OCI-LY7 (cell line): ENCODE results near the gene MTMR1. TPM values are rescaled to one million over a fixed set of nuclear protein-coding genes. Genes with fewer than 3 reads are reported as not detected.

Experiments
- BruUV-seq: library from RNA; stranded (reverse); fragments of 400-500 nt; replicated peaks from 2 replicates; lab custom pipeline; 2021; lab: Mats Ljungman, UMichigan
- CTCF ChIA-PET: fragments of 300-600 bp; sonication (Branson Sonifier 250); formaldehyde crosslinking; loops from one replicate; lab custom pipeline; 2022; ENCODE audit warnings: antibody characterized with exemption; ENCODE audit not compliant: unreplicated experiment; lab: Charles Lee
- POLR2A ChIA-PET: fragments of 300-600 bp; sonication (Branson Sonifier 250); formaldehyde crosslinking; loops from one replicate; lab custom pipeline; 2022; ENCODE audit warnings: antibody characterized with exemption; lab: Charles Lee
- DNase-seq: peaks from one replicate; pipeline ENCODE4 v3.0.0-alpha.2; 2015; ENCODE audit warnings: low spot score
- H2AFZ ChIP-seq: fragments of 200-600 bp; sonication (generic), shearing (Covaris generic); 2 replicates; pipeline ENCODE4 v1.6.1; 2014; ENCODE audit warnings: mild to moderate bottlenecking, antibody characterized with exemption, low read length, moderate library complexity
- H3K27ac ChIP-seq: fragments of 200-600 bp; sonication (generic); 2 replicates; pipeline ENCODE4 v1.5.1; 2014; ENCODE audit warnings: mixed run types, low read depth, mild to moderate bottlenecking, moderate library complexity, low read length, inconsistent platforms; ENCODE audit not compliant: poor library complexity, severe bottlenecking
- H3K36me3 ChIP-seq: fragments of 200-600 bp; sonication (generic); 2 replicates; pipeline ENCODE4 v1.6.1; 2014; ENCODE audit warnings: mild to moderate bottlenecking, antibody characterized with exemption, low read length, moderate library complexity, mixed read lengths; ENCODE audit not compliant: insufficient read depth
- H3K4me1 ChIP-seq: fragments of 200-600 bp; sonication (generic); 2 replicates; pipeline ENCODE4 v1.5.1; 2014; ENCODE audit warnings: mild to moderate bottlenecking, low read length; ENCODE audit not compliant: insufficient read depth, poor library complexity, severe bottlenecking
- H3K4me2 ChIP-seq: fragments of 200-600 bp; sonication (generic); 2 replicates; pipeline ENCODE4 v1.6.1; 2014; ENCODE audit warnings: mild to moderate bottlenecking, low read length
- H3K4me3 ChIP-seq: fragments of 200-600 bp; sonication (generic); 2 replicates; pipeline ENCODE4 v1.5.1; 2014; ENCODE audit warnings: mild to moderate bottlenecking, low read depth, low read length; ENCODE audit not compliant: poor library complexity, severe bottlenecking
- H3K79me2 ChIP-seq: fragments of 200-600 bp; sonication (generic); 2 replicates; pipeline ENCODE4 v1.6.1; 2016; ENCODE audit warnings: low read depth, mild to moderate bottlenecking, low read length, moderate library complexity, mixed read lengths; ENCODE audit not compliant: insufficient read depth
- H3K9me2 ChIP-seq: fragments of 200-600 bp; sonication (generic); 2 replicates; pipeline ENCODE4 v1.6.1; 2016; ENCODE audit warnings: mild to moderate bottlenecking, low read length, mixed read lengths; ENCODE audit not compliant: insufficient read depth
- H3K9me3 ChIP-seq: fragments of 200-600 bp; sonication (generic); 2 replicates; pipeline ENCODE4 v1.6.1; 2014; ENCODE audit warnings: mild to moderate bottlenecking, mixed run types, low read length, mixed read lengths
- H4K20me1 ChIP-seq: fragments of 200-600 bp; sonication (generic); 2 replicates; pipeline ENCODE4 v1.6.1; 2014; ENCODE audit warnings: mild to moderate bottlenecking, antibody characterized with exemption, low read length, moderate library complexity, mixed read lengths; ENCODE audit not compliant: insufficient read depth
- EZH2phosphoT487 ChIP-seq: fragments of 200-600 bp; sonication (generic); IDR thresholded peaks from 2 replicates; pipeline ENCODE4 v1.6.1; 2018; ENCODE audit warnings: low read depth, borderline replicate concordance, mild to moderate bottlenecking, mixed run types, antibody characterized with exemption, low read length, moderate library complexity, mixed read lengths
- intact Hi-C: fragments of 100-400 bp; cut with micrococcal nuclease; formaldehyde crosslinking; loops from one replicate; pipeline ENCODE4 v1.10.0; 2022; ENCODE audit not compliant: unreplicated experiment
- total RNA-seq, 2 experiments: library from RNA; depleted of rRNA in 1 of 2; stranded (reverse); fragments of >200 nt in 1 of 2; shearing (Covaris generic) in 1 of 2; gene quantifications; 2 replicates each; pipeline ENCODE4 v1.2.3, GENCODE V29; 2014 to 2022
- TF ChIP-seq, protein P1 (sequence below): fragments of 200-600 bp; sonication (generic); conservative IDR thresholded peaks from 2 replicates; pipeline ENCODE4 v1.5.1; 2014; ENCODE audit warnings: mild to moderate bottlenecking, antibody characterized with exemption, low read length, moderate library complexity, mixed read lengths

MTMR1 gene
- total RNA-seq, 2 experiments from 2014 or later = 49.7 to 57.6 TPM

DNA sequence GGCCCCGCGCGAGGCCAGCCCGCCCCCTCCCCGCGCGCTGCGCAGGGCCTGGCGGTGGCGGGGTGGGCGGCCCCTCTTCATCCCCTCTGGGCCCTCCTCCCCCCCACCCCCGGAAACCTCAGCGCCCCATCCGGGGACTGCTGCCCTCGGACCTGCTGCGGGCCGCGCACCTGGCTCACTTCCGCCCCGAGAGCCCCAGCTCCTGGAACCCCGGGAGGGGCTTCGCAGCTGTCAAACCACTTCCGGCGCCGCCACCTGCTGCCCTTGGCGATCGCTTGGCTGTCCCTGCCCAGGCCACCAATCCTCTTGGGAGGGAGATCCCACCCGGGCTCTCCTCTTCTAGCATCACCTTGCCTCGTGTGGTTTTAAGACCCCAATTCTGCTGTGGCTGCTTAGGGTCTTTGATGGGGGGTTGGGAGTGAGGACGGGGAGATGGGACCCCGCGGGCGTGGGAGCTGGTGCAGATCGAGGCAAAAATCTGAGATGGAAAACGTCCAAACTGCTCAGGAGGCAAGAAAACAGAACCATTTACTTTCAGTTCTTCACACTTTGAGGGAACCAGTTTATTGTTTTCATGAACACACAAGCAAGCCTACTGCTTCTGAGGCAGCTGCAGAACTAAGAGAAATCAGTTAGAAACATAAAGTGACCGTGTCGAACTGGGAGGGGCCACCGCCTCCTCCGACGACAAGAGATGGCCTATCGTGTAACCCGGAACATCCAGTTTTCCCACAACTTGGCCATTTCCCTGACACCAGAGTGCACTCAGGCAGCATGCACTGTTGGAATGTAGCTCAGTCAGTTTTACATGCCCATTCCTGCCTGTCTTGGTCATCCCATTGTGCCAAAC is 754 bp downstream of the MTMR1 start:
- Histone ChIP-seq H3K9me3 (peaks cover 9% of the 10 kb centered on the region; the same call in 1 of the 2 replicates), H3K79me2 (peaks cover 48% of the 10 kb centered on the region), H3K36me3 (peaks cover 35% of the 10 kb centered on the region), H3K27ac (peak overlapping the region; percentile 99), H3K4me1 (peaks cover 70% of the 10 kb centered on the region), H3K4me2 (peak overlapping the region; percentile 84), H3K9me2 (no peaks in the 10 kb centered on the region), H2AFZ (no peak overlapping the region), H4K20me1 (no peaks in the 10 kb centered on the region), H3K4me3 (peak overlapping the region; percentile 75)
- DNase-seq = peak; percentile 93
- POLR2A ChIA-PET = interaction anchor here (1.2 to 1.7 kb wide), 3 partner anchors 9 to 22 kb away, joined by 3 to 5 read pairs (median 4); no protein-coding TSS in a partner anchor
- no TSS peak for BruUV-seq
- intact Hi-C loops = loop anchor here (2.0 to 5.0 kb wide), 2 partner anchors 125 to 288 kb away; partner anchors contain the start of genes HMGB3 and MTM1
- CTCF ChIA-PET = no interaction called here
- no peak for TF ChIP-seq EZH2phosphoT487
- TF ChIP-seq, protein P1, sequence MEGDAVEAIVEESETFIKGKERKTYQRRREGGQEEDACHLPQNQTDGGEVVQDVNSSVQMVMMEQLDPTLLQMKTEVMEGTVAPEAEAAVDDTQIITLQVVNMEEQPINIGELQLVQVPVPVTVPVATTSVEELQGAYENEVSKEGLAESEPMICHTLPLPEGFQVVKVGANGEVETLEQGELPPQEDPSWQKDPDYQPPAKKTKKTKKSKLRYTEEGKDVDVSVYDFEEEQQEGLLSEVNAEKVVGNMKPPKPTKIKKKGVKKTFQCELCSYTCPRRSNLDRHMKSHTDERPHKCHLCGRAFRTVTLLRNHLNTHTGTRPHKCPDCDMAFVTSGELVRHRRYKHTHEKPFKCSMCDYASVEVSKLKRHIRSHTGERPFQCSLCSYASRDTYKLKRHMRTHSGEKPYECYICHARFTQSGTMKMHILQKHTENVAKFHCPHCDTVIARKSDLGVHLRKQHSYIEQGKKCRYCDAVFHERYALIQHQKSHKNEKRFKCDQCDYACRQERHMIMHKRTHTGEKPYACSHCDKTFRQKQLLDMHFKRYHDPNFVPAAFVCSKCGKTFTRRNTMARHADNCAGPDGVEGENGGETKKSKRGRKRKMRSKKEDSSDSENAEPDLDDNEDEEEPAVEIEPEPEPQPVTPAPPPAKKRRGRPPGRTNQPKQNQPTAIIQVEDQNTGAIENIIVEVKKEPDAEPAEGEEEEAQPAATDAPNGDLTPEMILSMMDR = no peak

DNA sequence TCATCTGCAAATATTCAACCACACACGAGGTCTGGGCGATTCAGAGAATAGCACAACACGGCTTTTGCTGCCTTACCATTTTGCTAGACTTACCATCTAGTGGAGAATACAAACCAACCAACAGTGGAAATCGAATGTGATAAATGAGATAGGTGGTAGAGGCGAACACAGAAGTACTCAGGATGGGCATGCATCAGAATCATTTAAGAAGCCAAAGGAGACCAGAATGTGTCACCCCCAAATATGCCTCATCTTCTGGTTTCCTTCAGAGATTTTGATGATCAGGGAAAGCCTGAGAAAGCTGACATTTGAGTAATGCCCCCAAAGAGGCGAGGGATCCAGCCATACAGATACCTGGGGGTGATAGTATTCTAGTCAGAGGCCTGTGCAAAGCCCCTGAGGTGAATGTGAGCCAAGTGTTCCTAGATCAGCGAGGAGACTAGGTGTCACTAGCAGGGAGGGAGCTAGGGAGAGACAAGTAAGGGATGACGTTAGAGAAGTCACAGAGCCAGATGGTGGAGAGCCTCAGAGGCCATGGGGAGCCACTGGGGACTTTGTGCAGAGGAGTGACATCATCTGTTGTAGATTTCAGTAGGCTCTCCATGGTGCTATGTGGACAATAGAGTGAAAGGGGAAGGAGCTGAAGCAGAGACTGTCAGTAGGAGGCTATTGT is 1.7 kb downstream of the MTMR1 start:
- peak; percentile 53 for DNase-seq
- peaks cover 7% of the 10 kb centered on the region; the same call in 1 of the 2 replicates for H3K9me3 ChIP-seq
- H3K27ac ChIP-seq = peak overlapping the region; percentile 99
- H3K4me1 ChIP-seq = peaks cover 72% of the 10 kb centered on the region
- ChIA-PET CTCF (interaction anchor here (0.6 kb wide), 1 partner anchor 15 kb away, joined by 3 read pairs; no protein-coding TSS in a partner anchor), POLR2A (interaction anchor here (1.2 to 1.6 kb wide), 3 partner anchors 8 to 21 kb away, joined by 3 to 7 read pairs (median 4); no protein-coding TSS in a partner anchor)
- intact Hi-C loops = loop anchor here (5.0 kb wide), 1 partner anchor 287 kb away; the partner anchor contains the start of gene HMGB3
- BruUV-seq = no TSS peak
- H3K4me2 ChIP-seq = peak overlapping the region; percentile 84
- no peak overlapping the region for H2AFZ ChIP-seq
- H4K20me1 ChIP-seq = no peaks in the 10 kb centered on the region
- H3K79me2 ChIP-seq = peaks cover 57% of the 10 kb centered on the region
- H3K36me3 ChIP-seq = peaks cover 42% of the 10 kb centered on the region
- H3K4me3 ChIP-seq = peak overlapping the region; percentile 75
- TF ChIP-seq, protein P1 = no peak
- TF ChIP-seq EZH2phosphoT487 = no peak
- H3K9me2 ChIP-seq = no peaks in the 10 kb centered on the region
